Measurements from ENCODE around the gene BCL7A. TPM values are rescaled to one million over a fixed set of nuclear protein-coding genes. Genes with fewer than 3 reads are reported as not detected.
"Not testable (repeated sequence)": the region's sequence is repeated elsewhere in the genome, so short reads cannot be mapped to it uniquely, and the experiment has no call there.

The BCL7A gene
- 1 to 10 TPM; 1.1 to 8.7 (median 3.1) TPM for polyA plus RNA-seq

GRCh38 chr12:122021822-122022392, at the start of gene BCL7A:
Gene BCL7A, plus strand, starts transcription at chr12:122021884. Its CDS starts 208 bp downstream, at chr12:122022092.
- 0 to 1% (median 0%) methylated on average over 27 to 83 of the region's 83 CpGs for WGBS, 3 donors
- no peak within 1 kb of the TSS for H3K27ac ChIP-seq (ENCODE audit: low read depth, low read length)

- H3K27ac ChIP-seq (ENCODE audit: low read depth, low read length) = no peak overlapping the region
- 70 to 78% (median 77%) methylated on average over 13 of the region's 13 CpGs for WGBS, 3 donors
These were observed 47.4 kb upstream of the BCL7A start for GRCh38 chr12:121974026-121974985.

- H3K27ac ChIP-seq (ENCODE audit: low read depth, low read length) = no peak overlapping the region
- WGBS, 3 donors = 90 to 93% (median 92%) methylated on average over 6 of the region's 6 CpGs
These were observed 46.7 kb upstream of the BCL7A start for GRCh38 chr12:121975021-121975420.

GRCh38 chr12:121976950-121977349, 44.7 kb upstream of the BCL7A start:
- WGBS, 3 donors = 89 to 97% (median 96%) methylated on average over 5 of the region's 5 CpGs
- H3K27ac ChIP-seq (ENCODE audit: low read depth, low read length) = no peak overlapping the region

GRCh38 chr12:121980191-121980891, 41.3 kb upstream of the BCL7A start:
- WGBS, 3 donors = 50 to 68% (median 54%) methylated on average over 11 of the region's 11 CpGs
- no peak overlapping the region for H3K27ac ChIP-seq (ENCODE audit: low read depth, low read length)

GRCh38 chr12:121980892-121981272, 40.8 kb upstream of the BCL7A start:
- 68 to 85% (median 72%) methylated on average over 14 of the region's 14 CpGs for WGBS, 3 donors
- no peak overlapping the region for H3K27ac ChIP-seq (ENCODE audit: low read depth, low read length)

GRCh38 chr12:121981456-121981855, 40.2 kb upstream of the BCL7A start:
- no peak overlapping the region for H3K27ac ChIP-seq (ENCODE audit: low read depth, low read length)
- WGBS, 3 donors = 76 to 86% (median 83%) methylated on average over 8 of the region's 8 CpGs

- WGBS, 3 donors = 94 to 95% (median 95%) methylated on average over 6 of the region's 6 CpGs
- no peak overlapping the region for H3K27ac ChIP-seq (ENCODE audit: low read depth, low read length)
These were observed 38.7 kb upstream of the BCL7A start for GRCh38 chr12:121982950-121983349.

GRCh38 chr12:121983536-121984210, 38.0 kb upstream of the BCL7A start:
- WGBS, 3 donors = 37 to 61% (median 42%) methylated on average over 13 of the region's 13 CpGs
- no peak overlapping the region for H3K27ac ChIP-seq (ENCODE audit: low read depth, low read length)

GRCh38 chr12:121986489-121987245, 35.0 kb upstream of the BCL7A start:
- no peak overlapping the region for H3K27ac ChIP-seq (ENCODE audit: low read depth, low read length)
- WGBS, 3 donors = 83 to 88% (median 86%) methylated on average over 14 of the region's 14 CpGs

- 92 to 96% (median 92%) methylated on average over 10 of the region's 10 CpGs for WGBS, 3 donors
- not testable (repeated sequence) for H3K27ac ChIP-seq (ENCODE audit: low read depth, low read length)
These were observed 33.2 kb upstream of the BCL7A start for GRCh38 chr12:121988519-121988918.

GRCh38 chr12:121989276-121990113, 32.2 kb upstream of the BCL7A start:
- 86 to 94% (median 91%) methylated on average over 14 of the region's 14 CpGs for WGBS, 3 donors
- no peak overlapping the region for H3K27ac ChIP-seq (ENCODE audit: low read depth, low read length)

GRCh38 chr12:121990114-121990647, 31.5 kb upstream of the BCL7A start:
- no peak overlapping the region for H3K27ac ChIP-seq (ENCODE audit: low read depth, low read length)
- WGBS, 3 donors = 92 to 96% (median 92%) methylated on average over 6 of the region's 6 CpGs

GRCh38 chr12:121990692-121991603, 30.7 kb upstream of the BCL7A start:
- no peak overlapping the region for H3K27ac ChIP-seq (ENCODE audit: low read depth, low read length)
- 75 to 85% (median 77%) methylated on average over 10 of the region's 10 CpGs for WGBS, 3 donors

GRCh38 chr12:121992059-121992879, 29.4 kb upstream of the BCL7A start:
- WGBS, 3 donors = 59 to 86% (median 61%) methylated on average over 21 of the region's 21 CpGs
- no peak overlapping the region for H3K27ac ChIP-seq (ENCODE audit: low read depth, low read length)
